NCI-H82 treated with DMSO at 0.1 percent for 48 hours (cell line): ENCODE results near the gene MAX.

ENCODE experiments used
- DNase-seq: peaks from one replicate; lab custom pipeline; 2025; ENCODE audit not compliant: unreplicated experiment; lab: John Stamatoyannopoulos, UW

MAX gene

DNA sequence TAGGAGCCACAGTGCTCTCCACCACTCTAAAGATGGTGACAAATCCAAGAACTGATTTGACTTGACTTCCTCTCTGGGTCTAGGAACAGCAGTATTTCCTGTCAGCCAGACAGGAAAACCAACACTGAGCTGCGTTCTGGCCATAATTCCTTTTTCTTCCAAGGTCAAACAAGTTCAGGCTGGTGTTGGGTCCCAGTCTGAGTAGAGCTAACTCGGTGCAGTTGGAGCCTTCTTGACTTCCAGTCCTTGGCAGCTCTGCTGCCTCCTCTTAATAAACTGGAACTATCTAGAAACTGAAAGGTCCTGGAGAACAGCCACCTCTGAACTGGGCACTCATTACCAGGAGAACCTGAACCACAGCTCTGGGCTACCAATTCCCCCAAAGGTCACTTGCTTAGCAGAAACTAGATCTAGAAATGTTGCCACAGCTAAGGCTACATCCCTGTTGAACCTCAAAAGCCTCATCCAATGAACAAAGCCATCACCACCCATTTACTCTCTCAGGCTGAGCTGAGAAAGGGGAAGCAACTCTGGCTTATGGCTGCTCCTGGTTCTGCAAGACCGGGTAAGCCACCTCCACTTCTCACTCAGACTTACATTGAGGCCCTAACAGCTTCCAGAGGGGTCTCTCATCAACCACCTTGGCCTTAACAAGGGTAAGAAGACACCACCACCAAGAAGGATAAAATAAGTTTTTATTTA is 27.7 kb downstream of the MAX start:
- no peak for DNase-seq

DNA sequence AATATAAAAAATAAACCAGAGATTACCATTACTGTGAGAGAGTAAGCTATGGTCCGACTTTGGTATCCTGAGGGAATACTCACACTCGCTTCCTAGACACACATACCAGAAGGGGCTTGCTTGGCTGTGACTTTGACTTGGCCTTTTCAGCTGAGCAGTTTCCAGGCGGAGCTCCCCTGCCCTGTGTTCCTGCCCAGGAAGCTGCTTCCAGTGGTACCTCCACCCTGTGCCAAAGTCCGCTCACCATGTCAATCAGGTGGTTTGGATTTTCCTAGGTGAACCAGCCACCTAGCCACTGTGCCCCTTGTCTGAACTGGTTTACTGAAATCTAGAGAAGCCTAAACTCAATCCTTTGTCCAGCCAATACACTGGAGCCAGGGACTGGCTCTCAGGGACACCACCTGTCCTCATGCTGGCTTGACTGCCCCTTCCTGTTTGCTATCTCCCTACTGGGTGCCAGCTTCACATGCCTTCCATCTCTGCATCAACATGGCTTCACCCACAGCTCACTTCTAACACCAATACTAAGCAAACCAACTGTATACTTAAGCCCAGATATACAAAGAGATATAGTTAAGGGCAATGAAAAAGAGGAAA is 28.6 kb downstream of the MAX start:
- DNase-seq, result no peak

DNA sequence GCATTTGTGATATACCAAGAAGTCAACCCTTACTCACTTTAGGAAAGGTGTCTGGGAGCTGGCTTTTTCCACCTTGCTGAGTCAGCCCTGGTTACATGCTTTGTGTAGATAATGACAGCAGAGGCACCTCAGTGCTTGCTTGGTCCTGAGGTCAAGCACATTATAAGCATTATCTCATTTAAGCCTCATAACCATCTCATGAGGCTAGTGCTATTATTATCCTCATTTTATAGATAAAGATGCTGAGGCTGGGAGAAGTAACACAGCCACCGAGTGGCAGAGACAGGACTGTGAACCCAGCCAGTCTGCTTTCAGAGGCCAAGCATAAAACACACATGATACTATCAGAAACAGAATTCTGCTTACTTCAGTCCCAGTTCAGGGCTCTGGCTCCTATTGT is 29.4 kb downstream of the MAX start:
- DNase-seq, result no peak

DNA sequence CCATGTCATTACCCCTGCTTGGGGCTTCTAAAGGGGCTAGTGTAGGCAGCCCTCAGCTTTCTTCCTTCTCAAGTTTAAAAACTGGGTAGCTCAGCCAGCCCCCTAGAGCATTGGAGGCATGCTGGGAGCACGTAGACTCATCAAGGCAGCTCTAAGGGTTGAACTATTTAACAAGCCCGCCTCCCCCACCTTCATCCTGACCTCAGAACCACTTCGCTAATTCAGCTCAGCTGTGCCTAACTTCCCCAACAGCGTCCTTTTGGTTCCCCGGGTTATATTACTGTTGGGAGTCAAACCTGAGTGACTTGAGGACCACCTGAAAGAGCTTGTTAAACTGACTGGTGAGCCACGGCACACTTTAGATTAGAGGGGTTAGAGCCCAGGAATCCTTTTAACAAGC is 30.1 kb downstream of the MAX start:
- DNase-seq, result no peak

DNA sequence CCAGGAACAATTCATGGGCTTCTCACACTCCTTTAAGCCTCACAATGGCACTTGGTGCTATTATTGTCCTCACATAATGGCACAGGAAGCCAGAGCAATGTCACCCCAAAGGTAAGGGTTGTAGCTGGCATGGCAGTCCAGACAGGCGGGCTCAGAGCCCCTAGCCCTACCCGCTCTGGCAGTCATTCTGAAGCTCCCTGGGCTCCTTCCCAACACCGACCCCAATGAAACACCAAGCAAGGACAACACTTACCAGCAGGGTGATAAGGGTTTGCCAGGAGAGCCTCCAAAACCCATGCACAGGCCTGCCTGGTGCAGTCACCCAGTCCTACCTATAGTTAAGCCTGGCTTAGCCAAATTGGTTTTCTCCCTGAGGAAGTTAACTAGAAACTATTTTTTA is 30.8 kb downstream of the MAX start:
- no peak for DNase-seq

DNA sequence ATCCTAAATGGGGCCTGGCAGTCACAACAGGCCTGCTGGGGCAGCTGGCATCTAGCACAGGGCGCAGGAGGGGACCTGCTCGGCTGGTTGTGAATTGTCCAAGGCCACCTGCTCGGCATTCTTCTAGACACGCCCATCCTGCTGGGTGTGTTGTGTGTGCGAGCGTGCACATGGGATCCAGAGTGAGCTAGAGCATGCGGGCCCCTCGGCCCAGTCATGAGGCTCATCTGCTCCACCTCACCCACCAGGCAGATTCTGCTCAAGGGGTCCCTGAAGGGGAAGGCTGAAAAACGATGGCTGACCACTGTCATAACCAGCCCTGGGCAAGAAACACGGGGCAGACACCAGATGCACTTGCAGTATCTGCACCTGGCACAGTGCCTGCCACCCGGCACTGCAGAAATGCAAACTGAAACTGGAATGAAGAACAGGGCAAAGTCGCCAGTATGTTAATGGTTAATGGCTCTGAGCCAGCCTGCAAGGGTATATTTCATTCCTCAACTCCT is 31.8 kb downstream of the MAX start:
- DNase-seq, result no peak

DNA sequence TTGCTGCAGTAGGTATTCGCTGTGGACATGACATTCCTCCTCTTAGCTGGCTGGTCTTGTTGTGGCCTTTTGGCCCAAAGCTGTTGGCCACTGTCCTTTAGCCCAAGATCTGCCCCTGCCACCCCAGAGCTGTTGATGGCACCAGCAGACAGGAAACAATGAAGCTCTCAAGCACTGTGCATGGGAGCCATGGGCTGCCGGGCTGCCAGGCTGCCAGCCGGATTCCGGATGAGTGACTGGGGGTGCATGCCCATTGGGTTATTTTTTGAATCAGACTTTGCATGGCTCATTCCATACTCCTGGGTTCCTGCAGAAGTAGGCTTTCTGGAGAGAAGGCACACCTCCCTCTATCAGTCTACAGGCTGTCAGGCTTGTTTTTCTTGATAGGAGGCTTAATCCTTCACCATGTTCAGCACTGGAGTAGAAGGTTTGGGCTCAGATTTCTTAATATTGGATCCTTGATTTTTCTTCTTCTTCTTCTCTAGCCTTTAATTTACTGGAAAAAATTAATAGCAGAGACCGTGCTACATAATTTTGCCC is 32.4 kb downstream of the MAX start:
- no peak for DNase-seq

DNA sequence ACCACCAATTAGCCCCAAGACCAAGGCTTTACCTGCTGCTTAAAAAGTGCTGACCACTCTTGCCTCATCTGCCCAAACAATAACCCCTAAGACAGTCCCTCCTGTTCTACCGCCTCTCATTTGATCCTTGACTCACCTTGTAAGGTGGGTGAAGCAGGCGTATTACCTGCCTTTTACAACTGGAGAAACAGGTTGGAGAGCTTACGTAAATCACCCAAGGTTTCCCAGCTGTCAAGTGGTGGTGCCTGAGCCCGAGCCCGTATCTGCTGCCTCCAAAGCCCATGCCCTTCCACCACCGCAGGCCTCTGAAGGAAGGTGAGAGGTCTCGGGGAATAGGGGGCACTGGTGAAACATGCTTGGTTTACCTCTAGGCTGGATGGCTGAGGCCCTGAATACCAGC is 36.6 kb downstream of the MAX start:
- DNase-seq, result no peak

DNA sequence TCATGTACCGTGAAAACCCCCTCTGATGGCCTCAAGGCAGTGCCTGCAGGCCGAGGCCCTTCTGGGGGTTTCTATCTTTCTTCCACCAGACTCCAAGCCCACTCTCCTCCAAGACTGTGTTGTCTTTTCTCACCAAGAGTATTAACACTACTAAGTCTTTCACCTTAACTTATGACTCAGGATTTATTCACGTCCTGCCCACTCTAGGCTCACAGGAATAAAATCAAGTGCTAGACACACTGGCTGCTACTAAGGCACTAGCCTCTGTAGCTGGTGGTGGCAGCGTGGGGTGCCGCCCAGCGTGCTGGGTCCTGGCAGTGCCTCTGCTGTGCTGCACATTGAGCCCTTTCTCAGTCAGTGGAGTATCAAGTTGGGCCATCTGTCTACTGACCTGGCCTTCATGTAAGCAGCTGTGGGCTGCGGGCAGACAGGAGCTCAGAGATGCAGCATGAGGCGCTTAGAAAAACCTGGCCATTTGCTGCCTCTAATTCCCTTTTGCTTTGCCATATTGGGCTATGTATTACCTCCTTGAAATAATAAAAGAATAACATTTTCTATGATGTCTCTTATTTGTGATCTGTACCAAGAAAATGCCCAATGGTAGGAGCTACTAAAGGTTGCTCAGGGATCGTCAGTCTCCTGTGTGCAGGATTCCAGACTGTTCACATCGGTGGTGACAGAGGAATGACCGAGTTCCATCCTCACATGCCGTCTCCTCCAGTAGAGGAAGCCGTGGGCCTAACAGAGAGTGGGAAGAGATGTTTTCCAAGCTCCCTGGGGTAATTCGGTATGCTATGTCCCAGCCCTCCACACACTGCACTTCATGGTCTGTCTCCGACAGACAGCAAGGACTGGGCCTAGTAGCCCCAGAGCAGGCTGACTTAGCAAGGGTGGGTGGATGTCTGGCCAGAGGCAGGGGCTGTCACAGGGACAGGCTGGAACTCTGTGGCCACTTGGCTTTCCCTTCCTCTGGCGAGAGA is 39.9 kb downstream of the MAX start:
- DNase-seq, result no peak

DNA sequence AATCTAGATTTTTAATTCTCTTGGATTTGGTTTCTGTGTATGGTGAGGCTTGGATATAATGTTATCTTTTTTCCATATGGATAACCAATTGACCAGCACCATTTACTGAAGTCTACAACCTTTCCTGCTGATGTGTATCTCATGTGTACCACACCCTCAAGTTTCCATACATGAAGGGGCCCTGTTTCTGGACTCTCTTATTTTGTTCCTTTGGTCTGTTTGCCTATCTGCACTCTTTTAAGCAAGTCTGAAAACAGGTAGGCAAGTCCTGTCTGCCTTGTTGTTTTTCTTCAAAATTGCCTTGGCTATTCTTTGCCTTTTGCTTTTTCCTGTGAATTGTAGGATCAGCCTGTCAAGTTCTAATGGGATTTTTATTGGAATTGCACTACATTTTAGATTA is 44.6 kb downstream of the MAX start:
- no peak for DNase-seq

DNA sequence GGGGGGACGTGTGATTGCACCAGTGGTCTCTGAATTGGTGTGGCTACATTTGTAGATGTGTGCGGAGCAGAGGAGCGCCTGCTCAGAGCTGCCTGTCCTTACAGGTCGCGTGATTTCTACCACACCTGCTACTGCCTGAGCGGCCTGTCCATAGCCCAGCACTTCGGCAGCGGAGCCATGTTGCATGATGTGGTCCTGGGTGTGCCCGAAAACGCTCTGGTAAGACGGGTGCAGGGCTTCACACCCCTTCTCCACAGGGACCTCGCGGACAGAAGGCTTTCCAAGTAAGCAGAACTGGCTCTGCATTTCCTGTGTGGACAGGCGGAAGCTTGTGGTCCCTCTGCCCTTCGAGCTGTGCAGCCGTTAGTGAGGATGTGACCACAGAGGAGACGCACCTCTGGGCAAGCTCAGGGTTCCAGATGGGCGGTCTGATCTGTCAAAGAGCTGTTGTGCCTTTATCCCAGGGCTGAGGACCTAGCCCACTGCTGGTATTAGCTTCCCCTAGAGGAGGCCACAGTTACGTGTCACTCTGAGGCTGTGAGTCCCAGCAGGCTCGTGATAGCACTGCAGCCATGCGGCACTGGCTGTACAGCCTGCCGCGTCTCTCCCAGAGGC is 47.7 kb downstream of the MAX start:
- DNase-seq, result no peak

DNA sequence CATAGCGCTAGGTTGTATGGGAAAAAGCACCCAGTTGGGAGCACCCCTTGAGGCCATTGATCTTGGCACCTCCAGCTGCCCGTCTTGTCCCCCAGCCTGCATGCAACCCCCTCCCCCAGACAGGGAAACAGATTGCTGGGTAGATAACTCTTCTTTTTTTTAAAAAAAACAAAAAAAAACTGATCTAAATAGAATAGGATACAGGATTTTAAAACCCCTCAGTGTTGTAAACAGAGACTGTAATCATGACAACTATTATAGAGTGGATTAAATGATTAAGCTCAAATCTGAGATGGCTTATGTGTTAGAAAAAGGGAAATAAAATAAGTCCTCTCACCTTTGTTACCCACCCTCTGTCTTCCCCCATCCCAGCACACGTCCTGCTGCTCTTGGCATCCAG is 48.9 kb downstream of the MAX start:
- DNase-seq, result no peak

DNA sequence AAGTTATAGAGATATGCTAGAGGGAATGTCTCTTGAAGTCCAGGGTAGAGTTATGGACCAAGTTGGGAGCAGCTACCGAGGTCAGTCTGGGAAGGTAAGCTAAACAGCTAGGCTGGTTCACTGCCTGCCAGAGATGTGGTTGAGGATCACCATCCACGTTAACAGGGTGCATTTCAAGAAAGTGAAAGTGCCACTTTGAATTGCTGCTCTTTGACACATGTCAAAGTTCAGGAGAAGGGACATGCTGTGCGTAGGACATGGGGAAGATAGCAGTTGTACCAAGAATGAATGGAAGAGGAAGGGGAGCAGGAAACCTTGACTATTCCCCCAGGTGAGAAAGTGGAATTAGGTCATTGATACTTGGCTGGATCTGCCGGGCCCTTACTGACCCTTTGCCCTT is 49.5 kb downstream of the MAX start:
- DNase-seq, result no peak

DNA sequence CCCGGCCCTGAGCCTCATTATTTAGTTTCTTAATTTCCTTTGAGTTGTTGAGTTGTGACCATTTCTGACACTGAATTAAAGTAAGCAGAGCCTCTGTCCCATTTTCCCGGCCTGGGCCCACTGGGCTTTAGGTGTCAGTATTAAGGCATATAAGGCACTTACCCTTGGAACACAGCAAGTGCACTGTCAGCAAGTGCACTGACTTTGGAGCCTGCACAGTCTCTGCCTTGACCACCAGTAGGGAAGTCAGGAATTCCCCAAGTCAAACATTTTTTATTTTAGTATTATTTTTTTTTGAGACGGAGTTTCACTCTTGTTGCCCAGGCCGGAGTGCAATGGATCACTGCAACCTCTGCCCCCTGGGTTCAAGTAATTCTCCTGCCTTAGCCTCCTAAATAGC is 56.6 kb downstream of the MAX start:
- DNase-seq, result no peak

DNA sequence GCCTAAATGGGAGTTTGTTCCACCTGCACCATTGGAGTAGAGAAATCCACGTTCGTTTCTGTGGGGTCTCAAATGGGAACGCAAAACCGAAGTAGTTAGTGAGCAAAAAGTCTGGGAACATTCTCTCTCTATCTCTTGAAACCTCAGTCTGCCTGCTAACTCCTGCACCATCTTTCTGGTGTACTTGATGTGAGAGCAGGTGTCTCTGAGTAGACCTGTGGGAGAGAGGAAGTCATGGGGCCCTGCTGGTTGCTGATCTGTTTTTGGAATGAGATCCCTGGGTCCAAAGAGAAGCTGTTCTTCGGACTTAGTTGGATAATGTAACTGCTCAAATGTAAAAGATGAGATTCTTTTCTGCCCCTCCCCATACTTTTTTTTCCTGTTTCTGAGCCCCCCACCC is 57.3 kb downstream of the MAX start:
- DNase-seq, result no peak

DNA sequence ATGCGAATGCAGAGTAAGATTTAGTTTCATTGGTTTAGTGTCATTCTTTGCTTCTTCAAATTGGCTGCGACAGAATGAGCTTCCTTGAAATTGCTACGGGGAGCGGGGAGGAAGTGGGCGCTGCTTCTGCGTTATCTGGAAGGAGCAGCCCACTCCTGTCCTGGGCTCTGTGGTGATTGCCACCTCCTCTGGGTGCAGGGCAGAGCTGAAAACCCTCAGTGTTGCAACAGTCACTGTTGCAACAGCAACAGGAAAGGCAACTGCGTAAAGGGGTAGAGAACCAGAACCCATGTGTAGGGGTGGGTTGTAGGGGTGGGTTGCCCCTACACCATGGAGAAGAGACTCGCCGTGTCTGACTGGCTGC is 57.7 kb downstream of the MAX start:
- no peak for DNase-seq

DNA sequence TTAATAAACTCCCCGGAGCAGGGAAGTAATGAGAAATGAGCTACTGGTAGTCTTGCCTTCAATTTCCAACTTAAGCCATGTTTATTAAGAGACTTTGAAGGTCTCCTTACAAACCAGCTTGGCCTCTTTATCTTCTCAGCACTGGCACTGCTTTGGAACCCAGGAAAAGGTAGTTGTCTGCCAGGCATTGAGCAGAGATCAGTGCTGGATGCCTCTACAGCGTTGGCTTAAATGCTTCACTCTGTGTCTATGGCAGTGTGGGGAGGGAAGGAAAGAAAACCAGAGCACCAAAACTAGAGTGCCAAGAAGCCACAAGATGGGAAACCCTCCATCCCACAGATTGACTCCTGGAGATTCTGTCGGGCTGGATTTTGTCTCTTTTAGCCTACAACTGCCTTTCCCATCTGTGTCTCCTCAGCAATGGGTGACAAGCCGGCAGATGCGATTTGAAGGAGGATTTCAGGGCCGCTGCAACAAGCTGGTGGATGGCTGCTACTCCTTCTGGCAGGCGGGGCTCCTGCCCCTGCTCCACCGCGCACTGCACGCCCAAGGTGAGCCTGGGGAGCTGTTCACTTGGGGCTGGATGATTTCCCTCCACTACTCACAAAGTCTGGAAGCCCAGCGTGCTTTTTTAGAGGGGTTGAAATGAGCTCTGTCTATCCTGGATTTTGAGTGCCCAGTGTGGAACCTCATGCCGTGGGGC is 58.3 kb downstream of the MAX start:
- no peak for DNase-seq

DNA sequence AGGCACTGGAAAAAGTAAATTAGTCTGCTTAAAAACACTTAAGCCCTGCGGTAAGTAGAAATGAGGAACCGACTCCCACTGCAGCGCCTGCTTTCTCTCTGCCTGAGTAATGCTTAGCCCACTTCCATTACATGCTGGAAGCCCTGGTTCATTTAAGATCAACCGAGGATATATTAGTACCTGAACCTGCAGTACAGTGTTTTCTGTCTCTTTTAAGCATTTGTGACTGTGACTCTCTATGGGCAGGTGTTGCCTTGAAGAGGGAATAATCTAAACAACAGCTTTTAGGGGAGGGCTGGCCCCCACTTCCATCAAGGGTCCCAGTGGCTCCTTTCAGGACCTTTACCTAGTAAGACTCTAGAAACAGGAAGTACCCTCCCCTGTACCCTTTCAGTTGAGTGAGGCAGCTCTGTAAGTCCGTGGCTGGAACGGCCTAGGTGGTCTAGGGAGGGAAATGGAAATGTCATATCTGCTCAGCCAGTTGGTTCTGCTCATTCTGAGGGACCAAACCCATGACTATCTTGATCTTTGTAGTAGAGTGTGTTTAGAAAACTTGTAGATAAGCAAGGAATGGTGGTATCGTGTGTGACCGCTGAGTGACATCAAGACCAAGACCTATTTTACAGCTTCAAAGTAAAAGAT is 59.5 kb downstream of the MAX start:
- DNase-seq, result no peak

DNA sequence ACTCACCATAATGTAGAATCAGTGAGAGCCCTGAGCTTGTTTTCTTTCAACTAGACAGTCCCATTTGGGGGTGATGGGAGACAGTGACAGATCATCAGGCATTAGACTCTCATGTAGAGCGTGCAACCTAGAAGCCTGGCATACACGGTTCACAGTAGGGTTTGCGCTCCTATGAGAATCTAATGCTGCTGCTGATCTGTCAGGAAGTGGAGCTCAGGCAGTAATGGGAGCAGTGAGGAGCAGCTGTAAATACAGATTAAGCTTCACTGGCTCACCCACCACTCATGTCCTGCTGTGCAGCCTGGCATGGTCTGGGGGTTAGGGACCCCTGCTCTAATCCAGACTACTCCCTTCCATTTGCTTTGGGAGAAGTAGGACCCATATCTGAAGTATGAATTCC is 60.0 kb downstream of the MAX start:
- DNase-seq, result no peak

DNA sequence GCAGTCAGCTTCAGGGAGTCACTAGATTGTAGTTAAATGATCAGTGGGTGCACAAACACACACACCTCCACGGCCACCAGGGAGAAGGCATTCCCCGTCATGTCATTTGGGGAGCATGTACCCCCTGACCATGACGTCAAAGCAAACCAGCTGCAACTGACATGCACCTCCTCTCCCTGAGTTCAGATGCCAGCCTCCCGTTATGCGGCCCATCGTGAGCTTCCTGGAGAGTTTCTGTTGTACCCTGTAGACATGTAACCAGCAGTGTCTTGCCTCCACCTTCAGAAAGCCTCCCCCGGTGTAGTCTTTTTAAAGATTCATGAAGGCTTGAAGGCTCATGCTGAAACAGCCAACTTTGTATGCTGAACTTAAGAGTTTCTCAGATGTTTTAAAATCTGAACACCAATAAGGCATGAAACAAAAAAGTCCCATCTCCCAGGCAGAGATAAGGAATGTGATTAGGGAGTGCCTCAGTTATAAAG is 60.8 kb downstream of the MAX start:
- no peak for DNase-seq
